Stimulated activated CD8-positive, alpha-beta memory T cell treated with anti-CD3 and anti-CD28 coated beads, Interleukin-4, amount 100 ng/mL, for 48 hours (primary cell): ENCODE data around the gene C12orf75.
"Not testable (repeated sequence)": the region's sequence is repeated elsewhere in the genome, so short reads cannot be mapped to it uniquely, and the experiment has no call there.

ENCODE experiments used
- DNase-seq: peaks from one replicate; pipeline ENCODE4 v3.0.0-alpha.2; 2020

Gene C12orf75

DNA sequence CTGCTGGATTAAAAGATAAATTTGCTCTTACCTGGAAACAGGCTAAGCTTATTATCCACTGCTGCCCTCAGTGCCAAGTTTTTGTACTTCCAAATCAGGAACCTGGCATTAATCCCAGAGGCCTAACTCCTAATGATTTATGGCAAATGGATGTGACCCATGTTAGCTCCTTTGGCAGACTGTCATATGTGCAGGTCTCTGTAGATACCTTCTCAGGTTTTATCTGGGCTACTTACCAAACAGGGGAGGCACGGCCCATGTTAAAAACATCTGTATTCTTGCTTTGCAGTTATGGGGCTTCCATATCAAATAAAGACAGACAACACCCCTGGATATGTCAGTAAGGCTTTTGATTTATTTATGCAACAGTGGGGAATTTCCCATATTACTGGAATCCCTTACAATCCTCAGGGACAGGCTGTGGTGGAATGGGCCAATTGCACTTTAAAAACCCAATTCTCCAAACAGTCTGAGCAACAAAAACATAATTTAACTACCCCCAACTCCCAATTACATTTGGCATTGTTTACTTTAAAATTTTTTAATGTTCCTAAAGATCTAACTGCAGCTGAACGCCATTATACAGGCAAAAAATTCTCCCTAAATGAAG lies 19.9 kb upstream of the C12orf75 start:
- DNase-seq: not testable (repeated sequence)

GRCh38 chr12:105311936-105312335 lies 18.6 kb upstream of the C12orf75 start:
- DNase-seq: not testable (repeated sequence)

DNA sequence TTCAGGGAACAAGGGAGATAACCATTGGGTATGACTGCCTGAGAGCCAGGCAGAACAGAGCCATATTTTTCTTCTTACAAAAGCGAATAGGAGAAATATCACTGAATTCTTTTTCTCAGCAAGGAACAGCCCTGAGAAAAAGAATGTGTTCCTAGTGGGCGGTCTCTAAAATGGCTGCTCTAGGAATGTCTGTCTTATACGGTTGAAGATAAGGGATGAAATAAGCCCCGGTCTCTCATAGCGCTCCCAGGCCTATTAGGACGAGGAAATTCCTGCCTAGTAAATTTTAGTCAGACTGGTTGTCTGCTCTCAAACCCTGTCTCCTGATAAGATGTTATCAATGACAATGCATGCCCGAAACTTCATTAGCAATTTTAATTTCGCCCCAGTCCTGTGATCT lies 16.7 kb upstream of the C12orf75 start:
- DNase-seq: not testable (repeated sequence)

DNA sequence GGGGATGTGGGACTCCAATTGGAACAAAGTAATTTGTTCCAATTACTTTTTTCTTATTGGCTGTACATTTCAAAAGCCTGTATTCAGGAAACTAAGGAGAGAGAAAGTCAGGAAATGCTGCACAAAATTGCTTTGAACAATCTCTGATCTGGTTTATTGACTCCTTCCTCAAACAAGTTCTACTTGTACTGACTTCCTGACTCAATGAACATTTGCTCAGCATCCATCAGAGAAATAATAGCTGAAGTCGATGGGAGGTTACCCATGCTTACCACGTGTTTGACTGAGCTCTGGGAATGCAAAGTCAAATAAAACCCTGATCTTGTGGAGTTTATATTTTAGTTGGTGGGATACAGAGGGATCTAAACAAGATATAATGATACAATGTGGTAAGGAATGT lies 15.4 kb upstream of the C12orf75 start:
- no peak for DNase-seq

DNA sequence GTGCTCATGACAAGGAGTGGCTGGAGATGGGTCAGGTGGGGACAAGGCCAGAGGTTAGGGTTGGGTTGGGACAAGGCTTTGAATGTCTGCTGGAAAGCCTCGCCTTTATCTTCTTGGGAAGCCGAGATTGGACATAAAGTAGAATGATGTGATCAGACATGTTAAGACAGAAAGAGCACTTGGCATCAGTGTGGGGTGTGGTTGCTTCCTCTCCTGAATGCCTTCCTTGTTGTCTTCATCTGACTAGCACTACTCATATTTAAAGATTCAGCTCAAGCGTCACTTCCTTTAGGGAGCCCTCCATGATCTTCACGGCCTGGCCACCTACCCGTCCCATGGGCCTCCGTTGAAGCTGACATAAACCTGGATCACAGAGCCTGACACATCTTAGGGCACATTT lies 14.8 kb upstream of the C12orf75 start:
- DNase-seq: no peak

DNA sequence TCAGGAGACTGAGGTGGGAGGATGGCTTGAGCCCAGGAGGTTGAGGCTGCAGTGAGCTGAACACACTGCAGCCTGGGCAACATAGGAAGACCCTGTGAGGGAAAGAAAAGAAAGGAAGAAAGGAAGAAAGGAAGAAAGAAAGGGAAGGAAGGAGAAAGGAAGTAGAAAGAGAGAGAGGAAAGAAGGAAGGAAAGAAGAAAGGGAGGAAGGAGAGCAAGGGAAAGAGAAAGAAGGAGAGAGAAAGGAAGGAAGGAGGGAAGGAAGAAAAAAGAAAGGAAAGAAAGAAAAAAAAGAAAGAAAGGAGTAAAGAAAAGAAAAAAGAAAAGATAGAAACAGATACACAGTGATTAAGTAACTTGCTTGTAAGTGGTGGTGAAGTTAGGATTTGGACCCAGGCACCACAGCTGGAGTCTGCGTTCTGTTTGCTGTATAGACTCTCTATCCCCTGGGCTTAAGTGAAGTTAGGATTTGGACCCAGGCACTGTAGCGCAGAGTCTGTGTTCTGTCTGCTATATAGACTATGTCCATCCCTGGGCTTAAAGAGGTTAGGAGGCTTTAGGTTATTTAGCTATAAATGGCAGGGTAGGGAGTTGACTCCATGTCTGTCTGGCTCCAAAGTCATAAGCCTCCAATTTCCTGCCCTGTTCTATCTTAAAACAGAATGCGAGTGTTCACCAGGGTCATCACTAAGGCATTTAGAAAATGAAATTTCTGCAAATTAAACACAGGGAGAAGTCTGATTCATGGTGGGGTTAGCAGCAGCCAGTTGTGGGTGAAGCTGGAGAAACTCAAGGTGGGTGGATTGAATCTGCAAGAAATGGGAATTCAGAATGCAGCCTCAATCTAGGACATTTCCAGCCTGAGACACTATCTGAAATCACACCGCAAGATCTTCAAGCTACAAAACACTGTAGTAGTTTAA lies 13.3 kb upstream of the C12orf75 start:
- DNase-seq: no peak

GRCh38 chr12:105317942-105318621 lies 12.4 kb upstream of the C12orf75 start:
- DNase-seq: no peak

- no peak for DNase-seq
Observed at GRCh38 chr12:105318651-105319483, 11.6 kb upstream of the C12orf75 start.

DNA sequence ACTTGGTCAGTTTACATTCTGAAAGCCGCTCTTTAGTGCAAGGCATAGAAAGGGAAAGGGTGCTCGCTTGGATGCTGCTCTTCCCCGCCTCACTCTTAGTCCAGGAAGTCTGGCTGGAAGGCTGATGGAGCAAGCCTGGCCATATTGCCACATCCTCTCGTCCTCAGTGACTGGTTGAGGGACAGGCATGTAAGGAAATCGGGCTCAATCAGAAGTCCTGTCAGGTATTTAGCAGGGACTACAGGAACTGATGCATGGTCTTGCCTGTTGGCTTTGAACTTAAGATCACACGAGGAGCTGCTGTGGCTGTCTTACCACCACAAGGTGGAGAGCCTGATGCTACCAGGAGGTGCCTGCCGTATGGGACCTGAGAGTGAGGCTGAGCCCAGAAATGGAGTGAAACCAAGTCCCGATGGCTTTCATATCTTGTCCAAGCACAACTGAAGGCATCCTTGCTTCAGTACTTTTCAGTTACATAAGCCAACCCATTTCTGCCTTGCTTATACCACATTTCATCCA lies 10.7 kb upstream of the C12orf75 start:
- no peak for DNase-seq

GRCh38 chr12:105321125-105321524 lies 9.4 kb upstream of the C12orf75 start:
- no peak for DNase-seq

GRCh38 chr12:105322070-105322469 lies 8.4 kb upstream of the C12orf75 start:
- DNase-seq: no peak

DNA sequence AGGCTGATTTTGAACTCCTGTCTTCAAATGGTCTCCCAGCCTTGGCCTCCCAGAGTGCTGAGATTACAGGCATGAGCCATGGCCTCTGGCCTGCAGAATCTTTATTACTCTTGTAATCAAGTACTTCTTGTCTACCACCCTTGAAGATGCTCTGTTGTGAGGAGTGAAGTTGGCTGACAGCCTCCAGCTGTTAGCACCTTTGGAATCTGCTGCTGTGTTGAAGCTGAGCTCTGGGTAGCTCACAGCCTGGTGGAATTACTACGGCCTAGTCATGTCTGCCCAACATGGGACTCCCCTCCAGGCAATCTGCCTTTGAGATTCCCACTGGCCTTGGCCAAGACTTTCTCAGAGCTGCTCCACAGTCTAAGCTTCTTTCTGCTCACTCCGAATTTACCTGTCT lies 5.8 kb upstream of the C12orf75 start:
- DNase-seq: no peak

- no peak for DNase-seq
Observed at GRCh38 chr12:105325117-105325516, 5.4 kb upstream of the C12orf75 start.

DNA sequence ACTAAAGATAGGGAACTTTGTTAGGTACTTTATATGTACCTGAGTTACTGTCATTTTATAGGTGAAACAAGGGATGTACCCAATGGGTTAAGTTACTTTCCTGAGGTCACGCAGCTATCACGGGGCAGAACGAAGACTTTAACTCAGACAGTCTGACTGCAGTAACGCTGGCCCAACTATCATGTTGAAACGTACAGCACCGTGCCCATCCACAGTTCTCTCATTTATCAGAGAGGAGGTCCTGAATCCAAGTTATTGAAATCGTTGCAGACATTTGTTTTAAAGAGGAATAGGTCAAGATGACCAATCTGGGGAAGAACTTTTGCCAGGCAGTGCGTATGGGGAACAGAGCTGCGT lies 587 bp upstream of the C12orf75 start:
- no peak for DNase-seq

DNA sequence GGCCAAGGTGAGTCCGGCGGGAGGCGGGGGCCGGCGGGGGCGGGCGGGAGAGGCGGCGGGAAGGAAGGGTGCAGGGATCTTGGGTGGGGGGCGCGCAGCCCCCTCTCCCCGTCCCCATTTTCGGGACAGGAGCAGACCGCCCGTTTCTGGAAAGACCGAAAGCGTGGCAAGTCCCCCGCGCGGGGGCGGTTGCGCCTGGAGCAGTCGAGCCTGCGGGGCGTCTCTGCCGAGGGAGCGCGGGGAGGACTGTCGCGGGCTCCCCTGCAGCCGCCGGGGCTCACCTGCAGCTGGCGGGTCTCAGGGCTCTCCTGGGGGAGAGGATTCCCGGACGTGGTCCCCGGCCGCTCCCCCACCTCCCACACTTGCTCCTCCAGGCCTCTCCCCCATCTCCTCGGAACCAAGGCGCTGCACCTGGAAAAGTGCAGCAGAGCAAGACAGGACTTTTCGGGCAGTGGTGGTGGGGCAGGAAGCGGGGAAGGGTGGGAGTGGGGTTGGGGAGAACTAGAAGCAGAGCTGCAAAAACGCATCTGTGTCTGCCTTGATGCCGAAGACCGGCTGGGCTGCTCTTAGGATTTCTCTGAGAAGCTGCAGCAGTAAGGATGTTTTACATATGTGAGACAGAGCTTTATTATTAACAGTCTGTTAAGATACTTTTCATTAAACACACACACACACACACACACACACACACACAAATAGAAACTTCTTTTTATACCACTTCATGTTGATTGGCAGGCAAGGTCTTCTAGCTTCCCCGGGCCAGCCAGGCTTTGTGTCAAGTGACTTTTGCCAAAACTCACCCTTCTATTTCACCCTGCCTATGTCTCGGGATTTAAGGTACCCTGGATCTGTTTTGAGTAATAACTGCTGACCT lies 677 bp downstream of the C12orf75 start:
- DNase-seq: peak; percentile 55

DNA sequence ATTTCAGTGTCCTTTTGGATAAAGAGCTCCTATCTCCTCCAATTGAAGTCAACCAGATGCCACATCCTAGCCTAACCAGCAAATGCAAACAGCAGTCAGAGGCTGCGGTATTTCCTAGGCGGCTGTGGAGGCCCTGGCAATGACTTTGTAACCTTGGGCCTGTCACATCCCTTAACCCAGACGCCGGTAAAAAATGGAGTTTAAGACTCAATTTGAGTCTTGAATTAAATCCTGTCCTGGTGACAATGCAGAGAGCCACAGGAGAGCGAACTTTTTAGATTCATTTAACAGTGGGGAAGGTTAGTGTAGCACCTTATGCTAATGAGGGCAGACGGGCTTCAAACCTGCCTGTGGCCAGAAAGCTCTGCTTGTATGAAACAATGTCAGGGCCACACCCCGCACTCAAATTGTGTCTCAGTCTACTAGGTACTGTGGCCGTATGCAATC lies 1.3 kb downstream of the C12orf75 start:
- peak; percentile 47 for DNase-seq

DNA sequence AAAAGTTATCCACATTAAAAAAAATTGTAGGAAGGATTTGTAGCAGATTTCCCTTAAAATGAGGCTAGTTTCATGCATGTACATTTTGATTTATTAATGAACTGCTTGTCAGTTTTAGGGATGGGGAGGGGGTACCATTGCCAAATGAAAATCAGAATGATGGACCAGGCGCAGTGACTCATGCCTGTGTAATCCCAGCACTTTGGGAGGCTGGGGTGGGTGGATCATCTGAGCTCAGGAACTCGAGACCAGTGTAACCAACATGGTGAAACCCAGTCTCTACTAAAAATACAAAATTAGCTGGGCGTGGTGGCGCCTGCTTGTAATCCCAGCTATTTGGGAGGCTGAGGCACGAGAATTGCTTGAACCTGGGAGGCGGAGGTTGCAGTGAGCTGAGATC lies 1.8 kb downstream of the C12orf75 start:
- DNase-seq: not testable (repeated sequence)

- no peak for DNase-seq
Observed at GRCh38 chr12:105332925-105333324, 2.4 kb downstream of the C12orf75 start.

- DNase-seq: no peak
Observed at GRCh38 chr12:105334001-105334400, 3.5 kb downstream of the C12orf75 start.

DNA sequence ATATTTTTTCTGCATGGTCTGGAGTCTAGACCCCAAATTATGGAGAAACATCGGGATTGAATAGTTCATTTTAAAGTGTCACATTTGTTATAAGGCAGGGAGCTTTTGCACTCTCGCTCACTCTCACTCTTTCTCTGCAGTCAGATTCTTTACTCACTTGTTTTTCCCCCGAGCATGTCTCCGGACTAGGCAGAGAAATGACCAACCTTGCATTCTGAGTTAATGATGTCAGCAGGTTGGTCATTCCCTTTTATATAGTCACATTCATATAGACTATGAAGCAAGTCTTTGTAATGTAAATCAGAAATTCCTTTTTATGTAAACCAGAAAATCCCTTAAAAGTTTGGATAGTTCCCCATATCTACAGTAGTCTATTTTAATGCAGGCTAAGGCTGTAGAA lies 4.1 kb downstream of the C12orf75 start:
- DNase-seq: no peak

DNA sequence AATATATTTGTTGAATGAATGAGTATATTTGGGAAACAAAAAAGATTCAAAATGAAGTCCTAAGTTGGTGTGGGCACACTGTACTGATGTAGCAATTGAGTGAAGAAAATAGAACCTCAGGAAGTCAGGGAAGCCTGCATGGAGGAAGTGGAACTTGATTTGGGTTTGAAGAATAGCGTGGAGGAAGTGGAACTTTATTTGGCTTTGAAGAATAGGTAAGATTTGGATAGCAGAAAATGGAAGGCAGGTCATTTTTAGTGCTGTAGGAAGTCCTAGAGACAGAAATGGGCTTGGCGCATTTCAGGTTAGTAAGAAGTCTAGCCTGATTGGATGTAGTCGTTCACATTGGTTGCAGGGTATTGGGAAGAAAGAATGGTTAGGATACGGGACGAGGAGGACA lies 5.4 kb downstream of the C12orf75 start:
- no peak for DNase-seq

DNA sequence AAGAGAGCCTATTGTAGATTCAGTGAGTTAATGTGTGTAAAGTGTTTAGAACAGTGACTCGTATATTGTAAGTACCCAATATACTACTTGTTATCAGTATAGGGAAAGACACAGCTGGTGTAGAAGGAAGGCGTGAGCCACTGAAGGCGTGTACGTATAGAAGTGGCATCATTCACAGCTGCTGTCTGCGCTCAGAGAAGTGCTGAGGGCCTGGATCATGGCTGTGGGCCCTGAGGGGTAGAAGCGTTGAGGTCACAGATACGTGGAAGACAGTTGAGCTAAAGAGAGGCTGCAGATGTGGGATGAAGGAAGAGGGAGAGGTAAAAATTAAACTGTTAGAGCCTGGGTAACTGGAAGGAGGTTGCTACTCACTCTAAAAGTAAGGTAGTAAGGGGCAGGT lies 5.9 kb downstream of the C12orf75 start:
- no peak for DNase-seq
